ENCODE results near the gene IFI27L2. TPM values are rescaled to one million over a fixed set of nuclear protein-coding genes. Genes with fewer than 3 reads are reported as not detected.

The IFI27L2 gene
- total RNA-seq, 1 donor from 2014 or later, result 28.2 TPM

- Mint-ChIP-seq H3K4me3 (no peak overlapping the region), H3K4me1 (ENCODE audit: unreplicated experiment) (peaks cover 4% of the 10 kb centered on the region), H3K27me3 (peaks cover 42% of the 10 kb centered on the region), H3K36me3 (no peaks in the 10 kb centered on the region), H3K27ac (no peak overlapping the region), H3K9me3 (no peaks in the 10 kb centered on the region)
- DNase-seq (ENCODE audit: extremely low spot score, unreplicated experiment), result no peak
- no peak for TF ChIP-seq CTCF (conservative IDR thresholded peaks at IDR 0.05)
Observed at GRCh38 chr14:94152676-94153075, 23.3 kb upstream of the IFI27L2 start.

DNA sequence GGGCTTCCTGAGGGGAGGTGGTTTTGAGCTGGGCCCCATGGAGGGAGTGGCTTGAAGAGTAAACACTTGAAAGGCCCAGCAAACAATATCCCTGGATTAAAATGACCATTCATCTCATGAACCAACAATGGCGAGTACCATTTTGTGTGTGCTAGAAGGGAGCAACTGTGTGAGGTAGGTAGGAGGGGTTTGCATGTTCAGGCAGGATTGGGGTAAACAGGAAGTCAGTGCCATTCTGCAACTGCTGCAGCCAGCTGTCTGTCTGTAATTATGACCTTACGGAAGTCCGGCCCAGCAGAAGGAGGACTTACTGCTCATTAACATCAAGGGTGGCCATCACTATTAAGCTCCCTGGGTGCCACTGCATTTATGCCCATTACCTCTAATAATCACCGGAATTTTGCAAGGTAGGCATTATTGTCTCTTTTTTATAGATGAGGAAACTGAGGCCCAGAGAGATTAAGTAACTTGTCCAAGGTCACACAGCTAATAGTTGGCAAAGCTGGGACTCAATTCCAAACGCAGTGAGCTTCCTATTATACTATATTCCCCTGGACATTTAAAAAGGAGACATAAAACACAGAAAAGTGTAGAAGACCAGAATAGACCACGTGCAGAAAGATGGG lies 16.6 kb upstream of the IFI27L2 start:
- no peak for DNase-seq (ENCODE audit: extremely low spot score, unreplicated experiment)
- Mint-ChIP-seq H3K4me1 (ENCODE audit: unreplicated experiment) (no peaks in the 10 kb centered on the region), H3K9me3 (no peaks in the 10 kb centered on the region), H3K36me3 (no peaks in the 10 kb centered on the region), H3K27ac (no peak overlapping the region), H3K27me3 (peaks cover 30% of the 10 kb centered on the region), H3K4me3 (no peak overlapping the region)
- TF ChIP-seq CTCF (conservative IDR thresholded peaks at IDR 0.05), result no peak

GRCh38 chr14:94144765-94145164 lies 15.4 kb upstream of the IFI27L2 start:
- no peaks in the 10 kb centered on the region for H3K36me3 Mint-ChIP-seq
- no peak for TF ChIP-seq CTCF (conservative IDR thresholded peaks at IDR 0.05)
- H3K27me3 Mint-ChIP-seq, result peaks cover 22% of the 10 kb centered on the region
- no peaks in the 10 kb centered on the region for H3K9me3 Mint-ChIP-seq
- H3K4me1 Mint-ChIP-seq (ENCODE audit: unreplicated experiment), result no peaks in the 10 kb centered on the region
- DNase-seq (ENCODE audit: extremely low spot score, unreplicated experiment), result no peak
- H3K4me3 Mint-ChIP-seq, result no peak overlapping the region
- no peak overlapping the region for H3K27ac Mint-ChIP-seq

DNA sequence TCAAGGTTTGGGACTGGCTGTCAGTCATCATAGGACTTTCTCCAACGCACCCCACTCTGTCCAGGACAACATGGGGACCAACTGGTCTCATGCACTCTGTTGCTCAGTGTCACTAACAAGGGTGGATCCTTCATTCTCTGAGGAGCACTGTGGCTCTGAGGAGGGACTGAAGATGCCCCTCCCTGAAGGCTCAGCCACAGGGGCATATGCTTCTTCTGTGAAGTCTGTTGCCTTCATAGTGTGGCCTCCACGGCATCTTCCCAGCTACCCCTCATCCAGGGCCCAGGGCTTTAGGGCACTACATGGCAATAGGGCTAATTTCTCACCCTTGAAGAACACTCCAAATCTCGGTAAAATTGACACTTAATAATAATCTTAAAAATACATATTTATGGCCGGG lies 14.3 kb upstream of the IFI27L2 start:
- Mint-ChIP-seq H3K27ac (no peak overlapping the region), H3K4me1 (ENCODE audit: unreplicated experiment) (no peaks in the 10 kb centered on the region), H3K4me3 (no peak overlapping the region), H3K36me3 (no peaks in the 10 kb centered on the region), H3K9me3 (no peaks in the 10 kb centered on the region), H3K27me3 (peaks cover 16% of the 10 kb centered on the region)
- TF ChIP-seq CTCF (conservative IDR thresholded peaks at IDR 0.05), result no peak
- no peak for DNase-seq (ENCODE audit: extremely low spot score, unreplicated experiment)

GRCh38 chr14:94143239-94143638 lies 13.8 kb upstream of the IFI27L2 start:
- Mint-ChIP-seq H3K27ac (no peak overlapping the region), H3K36me3 (no peaks in the 10 kb centered on the region), H3K27me3 (peaks cover 11% of the 10 kb centered on the region), H3K4me1 (ENCODE audit: unreplicated experiment) (no peaks in the 10 kb centered on the region), H3K4me3 (no peak overlapping the region), H3K9me3 (no peaks in the 10 kb centered on the region)
- TF ChIP-seq CTCF (conservative IDR thresholded peaks at IDR 0.05), result peak; percentile 61
- no peak for DNase-seq (ENCODE audit: extremely low spot score, unreplicated experiment)

DNA sequence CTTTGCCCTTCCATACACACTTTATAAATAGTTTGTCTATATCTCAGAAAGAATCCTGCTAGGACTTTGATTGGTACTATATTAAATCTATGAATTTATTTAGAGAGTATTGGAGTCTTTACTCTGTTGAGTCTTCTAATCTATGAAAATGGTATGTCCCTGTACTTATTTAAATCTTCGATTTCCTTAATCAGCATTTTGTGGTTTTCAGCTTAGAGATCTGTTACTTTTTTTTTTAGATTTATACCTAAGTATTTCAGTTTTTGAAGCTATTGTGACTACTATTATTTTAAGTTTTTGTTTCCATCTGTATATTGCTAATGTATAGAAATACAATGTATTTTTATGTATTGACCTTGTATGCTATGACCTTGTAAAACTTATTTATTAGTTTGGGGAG lies 13.4 kb upstream of the IFI27L2 start:
- TF ChIP-seq CTCF (conservative IDR thresholded peaks at IDR 0.05), result no peak
- Mint-ChIP-seq H3K27me3 (peaks cover 7% of the 10 kb centered on the region), H3K4me1 (ENCODE audit: unreplicated experiment) (no peaks in the 10 kb centered on the region), H3K4me3 (no peak overlapping the region), H3K9me3 (no peaks in the 10 kb centered on the region), H3K27ac (no peak overlapping the region), H3K36me3 (no peaks in the 10 kb centered on the region)
- DNase-seq (ENCODE audit: extremely low spot score, unreplicated experiment), result no peak
